Prostate gland (tissue), 2 donors: ENCODE data around the gene PCDHGA1.

Source experiments
- CTCF ChIP-seq, 4 experiments: fragments of 200-600 bp in 2 of 4; fragments of 450-650 bp in 2 of 4; sonication (generic) in 2 of 4; IDR thresholded peaks; 1 replicate in 3 of 4; 2 replicates in 1 of 4; pipeline ENCODE4 v1.5.1; 2016 to 2019; ENCODE audit warnings: antibody characterized with exemption in 4 of 4, mild to moderate bottlenecking in 2 of 4, moderate library complexity in 2 of 4
- POLR2A ChIP-seq: fragments of 450-650 bp; IDR thresholded peaks from one replicate; pipeline ENCODE4 v1.6.1; 2016; ENCODE audit warnings: antibody characterized with exemption, mild to moderate bottlenecking
- POLR2AphosphoS5 ChIP-seq: sonication (generic); formaldehyde crosslinking; IDR thresholded peaks from one replicate; pipeline ENCODE4 v1.6.1; 2017; ENCODE audit warnings: antibody characterized with exemption

- TF ChIP-seq CTCF (IDR thresholded peaks at IDR 0.05) = no peak
- no peak for TF ChIP-seq POLR2A
- no peak for TF ChIP-seq POLR2AphosphoS5
Measured at GRCh38 chr5:141313711-141314110, 16.6 kb upstream of the PCDHGA1 start.
